Measurements from ENCODE around the gene NTRK3.

Gene NTRK3

GRCh38 chr15:88257311-88258092, 963 bp upstream of the NTRK3 start:
- no peak for DNase-seq (ENCODE audit: low spot score)

- peak; percentile 53 for DNase-seq (ENCODE audit: low spot score)
Observed at GRCh38 chr15:88255484-88256278, 858 bp downstream of the NTRK3 start.

GRCh38 chr15:88255087-88255483, 1.5 kb downstream of the NTRK3 start:
- DNase-seq (ENCODE audit: low spot score) = no peak

- DNase-seq (ENCODE audit: low spot score) = no peak
Observed at GRCh38 chr15:88252441-88252840, 4.1 kb downstream of the NTRK3 start.

GRCh38 chr15:88250826-88251225, 5.7 kb downstream of the NTRK3 start:
- DNase-seq (ENCODE audit: low spot score) = no peak

- no peak for DNase-seq (ENCODE audit: low spot score)
Observed at GRCh38 chr15:88249220-88249619, 7.3 kb downstream of the NTRK3 start.

- DNase-seq (ENCODE audit: low spot score) = no peak
Observed at GRCh38 chr15:88247914-88248313, 8.6 kb downstream of the NTRK3 start.

- DNase-seq (ENCODE audit: low spot score) = peak; percentile 81
Observed at GRCh38 chr15:88246666-88247446, 9.7 kb downstream of the NTRK3 start.

GRCh38 chr15:88246081-88246480, 10.5 kb downstream of the NTRK3 start:
- no peak for DNase-seq (ENCODE audit: low spot score)

GRCh38 chr15:88243895-88244787, 12.4 kb downstream of the NTRK3 start:
- DNase-seq (ENCODE audit: low spot score) = peak; percentile 43

GRCh38 chr15:88242586-88243555, 13.7 kb downstream of the NTRK3 start:
- DNase-seq (ENCODE audit: low spot score) = no peak

- no peak for DNase-seq (ENCODE audit: low spot score)
Observed at GRCh38 chr15:88241461-88241860, 15.1 kb downstream of the NTRK3 start.

GRCh38 chr15:88241060-88241459, 15.5 kb downstream of the NTRK3 start:
- no peak for DNase-seq (ENCODE audit: low spot score)

- no peak for DNase-seq (ENCODE audit: low spot score)
Observed at GRCh38 chr15:88239594-88239993, 16.9 kb downstream of the NTRK3 start.

- DNase-seq (ENCODE audit: low spot score) = peak; percentile 63
Observed at GRCh38 chr15:88238618-88239430, 17.7 kb downstream of the NTRK3 start.

GRCh38 chr15:88234711-88235110, 21.8 kb downstream of the NTRK3 start:
- no peak for DNase-seq (ENCODE audit: low spot score)

GRCh38 chr15:88233921-88234320, 22.6 kb downstream of the NTRK3 start:
- DNase-seq (ENCODE audit: low spot score) = no peak

- DNase-seq (ENCODE audit: low spot score) = no peak
Observed at GRCh38 chr15:88232771-88233201, 23.8 kb downstream of the NTRK3 start.

- no peak for DNase-seq (ENCODE audit: low spot score)
Observed at GRCh38 chr15:88231909-88232644, 24.5 kb downstream of the NTRK3 start.

Data from hepatic stellate cell (primary cell).